ENCODE results near the gene CYP26A1. TPM values are rescaled to one million over a fixed set of nuclear protein-coding genes. Genes with fewer than 3 reads are reported as not detected.

The CYP26A1 gene
- total RNA-seq, 4 donors from 2014 or later, result 1.7 TPM; not detected in 3

GRCh38 chr10:93032809-93033137, 40.9 kb upstream of the CYP26A1 start:
- no peak for TF ChIP-seq CTCF (IDR thresholded peaks at IDR 0.05)
- ATAC-seq (ENCODE audit: low FRiP score) (no peak), DNase-seq (ENCODE audit: low spot score) (no peak)

DNA sequence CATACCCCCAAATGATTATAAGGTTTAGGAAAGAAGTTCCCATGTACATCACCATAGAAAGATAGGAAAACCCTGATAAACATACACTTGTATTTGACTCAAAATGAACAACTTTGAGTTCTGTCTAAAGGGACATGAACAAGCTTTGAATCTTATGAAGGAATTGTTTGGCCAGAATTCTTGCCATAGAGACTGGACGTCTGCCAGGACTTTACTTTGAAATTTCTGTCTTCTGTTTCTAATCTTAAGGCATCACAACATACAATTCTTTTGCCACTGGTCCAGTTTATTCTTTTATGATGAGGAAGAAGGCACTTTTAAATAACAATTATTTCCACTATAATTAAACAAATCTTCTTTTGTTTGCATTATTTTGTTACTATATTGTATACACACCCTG, 39.3 kb upstream of the CYP26A1 start:
- no peak for ATAC-seq (ENCODE audit: low FRiP score)
- TF ChIP-seq CTCF (IDR thresholded peaks at IDR 0.05), result no peak
- no peak for DNase-seq (ENCODE audit: low spot score)

- TF ChIP-seq CTCF (IDR thresholded peaks at IDR 0.05), result no peak
- ATAC-seq (ENCODE audit: low FRiP score), result no peak
- no peak for DNase-seq (ENCODE audit: low spot score)
Observed at GRCh38 chr10:93039110-93039509, 34.6 kb upstream of the CYP26A1 start.

DNA sequence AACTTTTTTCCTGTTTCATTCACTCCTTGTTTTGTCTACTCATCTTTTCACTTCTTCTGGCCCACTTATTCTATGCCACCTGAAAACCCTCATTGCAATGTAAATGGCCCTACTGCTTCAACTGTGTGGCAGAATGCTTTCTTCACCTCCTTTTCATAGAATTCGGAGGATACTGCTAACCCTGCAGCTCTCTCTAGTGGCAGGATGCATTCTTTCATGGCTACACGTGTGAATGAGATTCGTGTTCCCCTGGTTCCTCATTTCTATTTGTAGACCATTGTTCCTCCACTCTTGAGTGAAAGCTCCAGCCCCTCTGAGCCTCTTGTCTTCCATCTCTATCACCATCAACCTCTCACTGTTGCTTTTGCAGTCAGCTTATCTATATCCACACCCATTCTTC, 34.0 kb upstream of the CYP26A1 start:
- no peak for TF ChIP-seq CTCF (IDR thresholded peaks at IDR 0.05)
- DNase-seq (ENCODE audit: low spot score) (no peak), ATAC-seq (ENCODE audit: low FRiP score) (no peak)

DNA sequence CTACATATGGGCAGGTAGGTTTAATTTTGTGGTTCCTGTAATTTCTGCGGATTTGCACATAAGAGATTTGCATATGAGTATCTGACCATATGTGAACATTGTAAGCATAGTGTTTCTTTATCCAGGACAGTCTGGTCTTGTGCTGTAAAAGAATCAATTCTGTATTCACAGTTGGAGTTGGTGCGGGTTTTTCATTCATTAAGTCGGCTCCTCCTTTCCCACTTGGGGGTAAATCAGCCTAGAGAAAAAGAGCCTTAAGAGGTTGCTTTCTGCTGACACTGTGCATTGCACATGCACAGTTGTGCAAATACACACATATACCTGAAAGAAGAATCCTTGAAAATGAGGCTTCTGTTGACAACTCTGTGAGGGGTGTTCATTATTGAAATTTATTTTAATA, 19.2 kb upstream of the CYP26A1 start:
- TF ChIP-seq CTCF (IDR thresholded peaks at IDR 0.05), result no peak
- no peak for DNase-seq (ENCODE audit: low spot score)
- no peak for ATAC-seq (ENCODE audit: low FRiP score)

GRCh38 chr10:93058139-93058538, 15.6 kb upstream of the CYP26A1 start:
- DNase-seq (ENCODE audit: low spot score) (no peak), ATAC-seq (ENCODE audit: low FRiP score) (no peak)
- no peak for TF ChIP-seq CTCF (IDR thresholded peaks at IDR 0.05)

DNA sequence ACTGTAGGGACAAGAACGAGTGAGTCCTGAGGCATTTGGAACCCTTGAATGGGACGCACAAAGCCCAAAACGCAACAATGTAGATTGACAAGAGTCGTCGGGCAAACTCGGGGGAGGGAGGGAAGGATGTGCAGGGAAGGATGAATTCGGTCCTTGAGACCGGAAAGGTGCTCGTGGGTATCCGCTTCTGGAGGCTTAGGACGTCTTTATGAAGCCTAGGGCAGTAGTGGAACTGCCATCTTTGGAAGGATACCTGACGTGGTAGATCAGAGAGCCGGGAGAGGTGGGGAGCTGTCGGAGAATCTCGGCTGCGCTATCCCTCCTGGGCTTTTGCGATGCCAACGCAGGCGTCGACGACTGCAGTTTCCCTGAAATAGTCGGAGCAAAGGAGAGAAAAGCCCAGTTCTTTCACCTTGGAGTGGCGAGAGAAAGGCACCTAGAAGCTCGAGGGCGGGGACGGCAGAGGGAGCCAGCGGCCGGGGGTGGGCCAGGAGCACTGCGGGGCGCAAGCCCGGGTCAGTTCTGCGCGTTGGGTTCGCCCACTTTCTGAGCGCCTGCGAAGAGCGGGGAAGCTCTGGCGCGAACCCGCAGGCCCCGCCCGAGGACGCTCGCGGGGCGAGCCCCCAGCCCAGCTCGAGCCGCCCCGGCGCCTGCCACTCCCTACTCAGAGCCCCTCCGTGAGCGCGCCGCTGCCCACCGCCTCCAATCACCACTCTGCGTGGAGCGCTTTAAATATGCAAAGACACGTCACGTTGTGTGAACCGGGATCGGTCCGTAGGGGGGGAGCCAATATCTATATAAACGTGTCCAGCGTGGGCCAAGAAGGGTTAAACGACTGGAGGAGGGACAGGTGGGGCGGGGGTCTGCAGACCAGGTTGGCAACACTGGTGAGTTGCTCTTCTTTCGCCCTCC, 13.5 kb upstream of the CYP26A1 start, which contains the start of gene CYP26C1:
Gene CYP26C1 (plus strand): TSS at position 824 of the 912 bp plus-strand sequence. CDS start 466 bp downstream, outside the sequence.
- no peak for ATAC-seq (ENCODE audit: low FRiP score)
- no peak for TF ChIP-seq CTCF (IDR thresholded peaks at IDR 0.05)

More for the DNA sequence above, 13.5 kb upstream of the CYP26A1 start, which contains the start of gene CYP26C1:
- DNase-seq (ENCODE audit: low spot score), result no peak

Measured in omental fat pad (tissue), 4 donors.